PC-9 (cell line): Measurements from ENCODE around the gene SYPL1. TPM values are rescaled to one million over a fixed set of nuclear protein-coding genes. Genes with fewer than 3 reads are reported as not detected.

Experiments
- BruUV-seq: library from RNA; stranded (reverse); fragments of 400-500 nt; replicated peaks from 2 replicates; lab custom pipeline; 2021; lab: Mats Ljungman, UMichigan
- CTCF ChIA-PET: fragments of 300-600 bp; sonication (Branson Sonifier 250); formaldehyde crosslinking; loops from one replicate; lab custom pipeline; 2022; ENCODE audit warnings: antibody characterized with exemption; lab: Charles Lee
- POLR2A ChIA-PET: fragments of 300-600 bp; sonication (Branson Sonifier 250); formaldehyde crosslinking; loops from one replicate; lab custom pipeline; 2022; ENCODE audit warnings: antibody characterized with exemption; ENCODE audit not compliant: unreplicated experiment; lab: Charles Lee
- DNase-seq, 2 experiments: peaks; one replicate each; pipeline versions ENCODE4 v3.0.0 to v3.0.0-alpha.2; 2015 to 2022; ENCODE audit warnings: mixed read lengths in 1 of 2
- H2AFZ ChIP-seq: fragments of 200-600 bp; sonication (generic); 2 replicates; pipeline ENCODE4 v1.8.1; 2017; ENCODE audit warnings: antibody characterized with exemption
- H3F3A ChIP-seq: fragments of 200-600 bp; sonication (generic); 2 replicates; pipeline ENCODE4 v1.8.1; 2017; ENCODE audit warnings: antibody characterized with exemption, mild to moderate bottlenecking, low read depth; ENCODE audit not compliant: insufficient read depth
- H3K27ac ChIP-seq: fragments of 200-600 bp; sonication (generic); 2 replicates; pipeline ENCODE4 v1.6.1; 2016; ENCODE audit warnings: mixed run types
- H3K27me3 ChIP-seq: fragments of 200-600 bp; sonication (generic); 2 replicates; pipeline ENCODE4 v1.6.1; 2016; ENCODE audit warnings: low read depth, mixed run types; ENCODE audit not compliant: insufficient read depth
- H3K36me3 ChIP-seq: fragments of 200-600 bp; sonication (generic); 2 replicates; pipeline ENCODE4 v1.6.1; 2016; ENCODE audit warnings: low read depth, mixed run types
- H3K4me1 ChIP-seq: fragments of 200-600 bp; sonication (generic); replicated peaks from 2 replicates; pipeline ENCODE4 v1.6.1; 2016; ENCODE audit warnings: mixed run types; ENCODE audit not compliant: insufficient read depth
- H3K4me2 ChIP-seq: fragments of 200-600 bp; sonication (generic); 2 replicates; pipeline ENCODE4 v1.6.1; 2017; ENCODE audit warnings: mixed run types
- H3K4me3 ChIP-seq: fragments of 200-600 bp; sonication (generic); 2 replicates; pipeline ENCODE4 v1.6.1; 2016; ENCODE audit warnings: mixed run types
- H3K79me2 ChIP-seq: fragments of 200-600 bp; sonication (generic); 2 replicates; pipeline ENCODE4 v1.6.1; 2017; ENCODE audit warnings: low read depth, mixed run types
- H3K9me2 ChIP-seq: fragments of 200-600 bp; sonication (generic); 2 replicates; pipeline ENCODE4 v1.8.1; 2017; ENCODE audit warnings: mild to moderate bottlenecking; ENCODE audit not compliant: insufficient read depth
- H3K9me3 ChIP-seq: fragments of 200-600 bp; sonication (generic); 2 replicates; pipeline ENCODE4 v1.8.1; 2016; ENCODE audit warnings: low read depth; ENCODE audit not compliant: insufficient read depth
- H4K20me1 ChIP-seq: fragments of 200-600 bp; sonication (generic); 2 replicates; pipeline ENCODE4 v1.8.1; 2017; ENCODE audit not compliant: insufficient read depth
- CTCF ChIP-seq: fragments of 200-600 bp; sonication (generic); conservative IDR thresholded peaks from 2 replicates; pipeline ENCODE4 v1.6.1; 2017; ENCODE audit warnings: mixed run types, antibody characterized with exemption, mild to moderate bottlenecking, moderate library complexity
- EZH2 ChIP-seq: fragments of 200-600 bp; sonication (generic); IDR thresholded peaks from 2 replicates; pipeline ENCODE4 v1.8.0; 2017; ENCODE audit warnings: antibody characterized with exemption, low read depth
- intact Hi-C: fragments of 100-400 bp; cut with micrococcal nuclease; formaldehyde crosslinking; loops from one replicate; pipeline ENCODE4 v1.10.0; 2022; ENCODE audit not compliant: unreplicated experiment
- total RNA-seq: library from RNA; stranded (reverse); gene quantifications from 2 replicates; pipeline ENCODE4 v1.2.3, GENCODE V29; 2021

SYPL1 gene
- total RNA-seq, 1 experiment from 2014 or later: 102 TPM

- H3K4me1 ChIP-seq: peaks cover 92% of the 10 kb centered on the region
- H2AFZ ChIP-seq: no peak overlapping the region; the same call in 1 of the 2 replicates
- intact Hi-C loops: no loop called here
- H4K20me1 ChIP-seq: no peaks in the 10 kb centered on the region
- CTCF ChIA-PET: interaction anchor here (0.9 kb wide), 1 partner anchor 9 kb away, joined by 3 read pairs; no protein-coding TSS in a partner anchor
- H3K9me2 ChIP-seq: no peaks in the 10 kb centered on the region
- peak overlapping the region; percentile 99 for H3K4me2 ChIP-seq
- H3K36me3 ChIP-seq: no peaks in the 10 kb centered on the region
- H3F3A ChIP-seq: peaks cover 71% of the 10 kb centered on the region
- H3K27me3 ChIP-seq: no peaks in the 10 kb centered on the region
- H3K79me2 ChIP-seq: no peaks in the 10 kb centered on the region
- H3K27ac ChIP-seq: peak overlapping the region; percentile 84
- BruUV-seq: no TSS peak
- H3K4me3 ChIP-seq: peak overlapping the region; percentile 46
- POLR2A ChIA-PET: no interaction called here
- TF ChIP-seq CTCF (no peak), EZH2 (no peak)
- peak; percentile 38 to 82 for DNase-seq
- H3K9me3 ChIP-seq: no peaks in the 10 kb centered on the region
Observed at GRCh38 chr7:106062521-106062931, 49.6 kb downstream of the SYPL1 start.

- Histone ChIP-seq H2AFZ (no peak overlapping the region; the same call in 1 of the 2 replicates), H4K20me1 (no peaks in the 10 kb centered on the region), H3F3A (peaks cover 70% of the 10 kb centered on the region), H3K79me2 (no peaks in the 10 kb centered on the region), H3K9me3 (no peaks in the 10 kb centered on the region), H3K27ac (peak overlapping the region; percentile 84), H3K27me3 (no peaks in the 10 kb centered on the region), H3K4me3 (peak overlapping the region; percentile 46), H3K9me2 (no peaks in the 10 kb centered on the region), H3K36me3 (no peaks in the 10 kb centered on the region), H3K4me2 (peak overlapping the region; percentile 99), H3K4me1 (peaks cover 92% of the 10 kb centered on the region)
- intact Hi-C loops: no loop called here
- ChIA-PET POLR2A (no interaction called here), CTCF (interaction anchor here (0.9 kb wide), 1 partner anchor 10 kb away, joined by 3 read pairs; no protein-coding TSS in a partner anchor)
- BruUV-seq: no TSS peak
- TF ChIP-seq CTCF (no peak), EZH2 (no peak)
- peak; percentile 62 to 79 for DNase-seq
Observed at GRCh38 chr7:106062006-106062405, 50.1 kb downstream of the SYPL1 start.

GRCh38 chr7:106061301-106061979, 50.7 kb downstream of the SYPL1 start:
- no TSS peak for BruUV-seq
- H3K4me1 ChIP-seq: peaks cover 87% of the 10 kb centered on the region
- peak overlapping the region; percentile 99 for H3K4me2 ChIP-seq
- no peak for DNase-seq
- no peaks in the 10 kb centered on the region for H3K36me3 ChIP-seq
- ChIA-PET POLR2A (no interaction called here), CTCF (no interaction called here)
- peak overlapping the region; percentile 84 for H3K27ac ChIP-seq
- no peak overlapping the region for H2AFZ ChIP-seq
- H3K9me3 ChIP-seq: no peaks in the 10 kb centered on the region
- H3K27me3 ChIP-seq: no peaks in the 10 kb centered on the region
- no peaks in the 10 kb centered on the region for H4K20me1 ChIP-seq
- H3K4me3 ChIP-seq: no peak overlapping the region
- no peaks in the 10 kb centered on the region for H3K79me2 ChIP-seq
- peaks cover 65% of the 10 kb centered on the region for H3F3A ChIP-seq
- no peaks in the 10 kb centered on the region for H3K9me2 ChIP-seq
- TF ChIP-seq EZH2 (no peak), CTCF (no peak)
- intact Hi-C loops: no loop called here
